Fibroblast of skin of left biceps (primary cell): ENCODE results near the gene SLC24A3.
A peak's percentile ranks its signal among the peaks of the same experiment; 100 is the strongest.

Experiments
- DNase-seq, 2 experiments: peaks; one replicate each; pipeline ENCODE4 v3.0.0-alpha.2; 2013; ENCODE audit warnings: low read depth in 2 of 2

SLC24A3 gene

DNA sequence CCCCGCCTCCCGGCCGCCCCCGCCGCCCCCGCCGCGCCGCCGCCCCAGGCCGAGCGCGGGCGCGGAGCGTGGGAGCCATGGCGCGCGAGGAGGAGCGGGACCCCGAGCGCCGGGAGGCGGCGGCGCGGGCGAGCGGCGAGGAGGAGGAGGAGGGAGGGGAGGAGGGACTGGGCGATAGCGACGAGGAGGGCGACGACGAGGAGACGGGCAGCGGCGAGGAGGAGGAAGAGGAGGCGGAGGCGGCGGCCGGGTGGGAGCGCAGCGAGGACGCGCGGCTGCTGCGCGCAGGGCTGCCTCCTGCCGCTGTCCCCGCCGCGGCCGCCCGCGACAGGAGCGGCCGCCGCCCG, at the start of gene SLC24A3:
Gene SLC24A3, plus strand, starts transcription at position 174 of the 347 bp plus-strand sequence.
- DNase-seq = no peak

DNA sequence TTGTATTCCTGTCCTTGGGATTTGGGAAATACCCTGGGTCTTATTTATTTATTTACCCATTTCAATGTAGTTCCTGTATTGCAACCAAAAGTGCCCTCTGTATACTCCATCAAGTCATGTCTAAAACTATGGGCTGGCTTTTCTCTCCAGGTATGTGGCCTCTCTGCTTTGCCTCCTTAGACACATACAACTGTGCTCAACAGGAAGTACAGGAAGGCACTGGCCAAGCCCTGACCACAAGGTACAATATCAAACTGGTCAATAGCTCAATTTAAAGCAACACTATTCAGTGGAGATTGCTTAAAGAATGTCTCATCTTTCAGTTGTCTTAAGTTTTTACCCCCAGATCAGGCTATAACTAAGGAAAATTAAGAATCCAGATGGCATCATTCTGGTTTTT, 42.3 kb upstream of the SLC24A3 start:
- no peak for DNase-seq

- no peak for DNase-seq
Measured at GRCh38 chr20:19172637-19173036, 39.8 kb upstream of the SLC24A3 start.

DNA sequence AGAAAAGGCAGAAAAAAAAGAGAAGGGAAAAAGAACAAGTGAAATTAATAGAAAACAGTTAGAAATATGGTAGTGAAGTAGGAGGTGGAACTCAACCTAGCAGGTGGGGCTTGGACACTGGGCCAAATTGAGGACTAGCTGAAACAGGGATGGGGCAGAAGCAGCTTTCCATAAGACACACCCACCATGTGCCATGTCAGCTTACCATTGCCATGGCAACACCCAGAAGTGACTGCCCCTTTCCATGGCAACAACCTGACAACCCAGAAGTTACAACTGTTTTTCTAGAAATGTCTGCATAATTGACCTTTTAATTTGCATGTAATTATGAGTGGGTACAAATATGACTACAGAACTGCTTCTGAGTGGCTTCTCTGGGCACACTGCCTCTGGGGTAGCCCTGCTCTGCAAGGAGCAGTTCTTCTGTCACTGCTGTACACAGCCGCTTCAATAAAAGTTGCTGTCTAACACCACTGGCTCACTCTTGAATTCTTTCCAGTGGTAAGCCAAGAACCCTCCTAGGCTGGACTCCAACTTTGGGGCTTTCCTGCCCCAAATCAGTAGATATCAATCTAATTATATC, 35.9 kb upstream of the SLC24A3 start:
- DNase-seq = no peak

DNA sequence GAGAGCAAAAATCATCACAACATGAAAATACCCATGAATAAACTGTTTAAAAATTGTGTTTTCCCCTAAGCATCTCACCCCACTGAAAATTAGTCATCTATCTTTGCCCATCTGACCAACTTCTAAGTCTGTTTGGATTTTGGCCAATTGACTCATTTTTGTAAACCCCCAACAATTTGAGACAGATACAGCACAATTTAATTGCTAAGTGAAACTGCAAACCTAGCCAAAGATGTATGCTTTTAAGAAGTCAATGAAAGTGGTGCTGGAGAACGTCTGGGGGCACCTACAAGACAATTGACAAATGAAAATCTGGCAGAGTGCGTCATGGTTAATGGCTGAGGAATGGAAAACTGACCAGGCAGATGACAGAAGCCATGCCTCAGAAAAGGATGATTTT, 30.9 kb upstream of the SLC24A3 start:
- DNase-seq = no peak

DNA sequence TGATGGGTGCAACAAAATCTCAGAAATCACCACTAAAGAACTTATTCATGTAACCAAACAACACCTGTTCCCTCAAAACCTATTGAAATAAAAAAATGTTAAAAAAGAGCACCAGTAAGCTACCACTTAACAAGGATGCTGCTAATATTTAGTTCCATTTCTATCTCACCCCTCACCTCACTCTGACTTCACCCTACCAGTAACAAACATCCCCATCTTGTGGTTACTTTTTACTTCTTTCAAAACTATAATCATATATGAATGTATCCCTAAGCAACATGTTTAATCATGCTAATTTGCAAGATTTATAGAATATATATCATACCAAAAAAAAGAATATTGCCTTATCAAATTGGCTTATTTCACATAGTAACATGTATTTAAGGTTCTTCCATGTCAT, 27.4 kb upstream of the SLC24A3 start:
- DNase-seq = no peak

GRCh38 chr20:19193349-19193748, 19.1 kb upstream of the SLC24A3 start:
- DNase-seq = no peak

DNA sequence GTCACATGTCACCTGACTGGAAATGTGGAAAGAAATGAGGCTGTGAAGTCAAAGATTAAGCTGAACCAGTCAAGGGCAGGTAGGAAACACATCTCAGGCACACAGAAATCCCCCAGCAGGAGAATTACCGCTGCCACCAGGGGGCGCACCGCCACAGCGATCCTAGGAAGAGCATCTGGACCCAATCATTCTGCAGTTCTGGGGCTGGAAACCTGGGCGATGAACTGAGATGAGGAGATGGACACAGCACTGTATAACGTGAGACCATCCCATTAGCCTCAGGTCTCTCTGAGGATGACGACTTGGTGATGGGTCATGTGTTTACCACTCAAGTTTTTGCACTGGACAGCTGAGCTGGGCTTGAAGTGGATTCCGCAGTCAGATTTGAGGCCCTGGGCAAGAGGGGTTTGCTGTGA, 6.5 kb upstream of the SLC24A3 start:
- peak in 1 of 2 experiments; percentile 6 for DNase-seq

GRCh38 chr20:19207541-19207940, 4.9 kb upstream of the SLC24A3 start:
- DNase-seq = no peak

DNA sequence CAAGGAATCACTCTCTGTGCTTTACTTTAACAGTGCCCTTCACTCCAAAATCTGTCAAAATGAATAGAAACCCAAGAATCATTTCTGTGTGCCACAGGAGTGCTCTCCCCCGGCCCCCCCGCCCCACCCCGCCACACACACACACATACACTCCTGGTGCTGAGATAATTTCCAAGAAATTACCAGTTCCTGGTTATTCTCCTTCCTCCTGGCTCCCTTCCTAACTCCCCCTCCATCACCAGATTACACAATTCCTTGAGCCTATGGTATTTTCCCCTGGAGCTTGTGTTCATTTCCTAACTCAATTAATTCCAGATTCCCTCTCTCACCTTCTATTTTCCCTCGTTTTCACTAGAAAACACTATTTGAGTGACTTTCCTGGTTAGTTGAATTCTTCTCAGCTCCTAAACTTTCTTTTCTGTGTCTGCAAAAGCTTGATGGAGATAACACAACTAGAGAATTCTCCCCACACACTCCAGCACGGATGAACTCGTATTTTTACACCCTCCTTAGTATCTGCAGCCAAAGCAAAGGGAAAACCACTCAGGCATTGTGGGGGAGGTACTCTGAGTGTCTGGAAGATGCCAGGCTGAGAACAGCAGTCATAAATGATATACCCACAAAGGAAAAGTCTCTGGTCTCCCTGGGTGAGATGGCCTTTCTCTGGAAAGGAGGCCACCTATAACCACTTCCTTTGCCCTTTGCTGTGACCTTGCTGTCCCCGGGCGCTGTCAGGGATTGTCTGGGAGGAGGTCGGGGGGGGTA, 1.9 kb upstream of the SLC24A3 start:
- DNase-seq = peak; percentile 29 to 32

DNA sequence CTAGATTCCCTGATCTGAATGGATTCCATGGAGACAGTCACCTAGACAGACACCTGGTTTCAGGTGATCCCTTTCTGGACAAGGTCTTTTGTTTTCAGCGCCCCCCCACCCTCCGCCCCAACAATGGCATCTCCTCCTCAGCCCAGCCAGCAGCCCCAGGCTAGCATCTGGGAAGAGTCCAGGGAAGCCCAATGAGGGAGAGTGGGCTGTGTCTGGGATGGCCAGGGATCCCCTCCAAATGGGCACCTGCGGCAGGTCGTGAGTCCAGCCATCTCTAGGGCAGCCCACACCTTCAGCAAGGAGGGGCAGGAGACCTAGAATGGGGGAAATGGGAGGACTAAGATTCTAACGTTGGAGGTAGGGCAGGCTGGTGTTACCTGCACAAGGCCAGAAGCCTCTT, 1.2 kb upstream of the SLC24A3 start:
- DNase-seq = no peak

DNA sequence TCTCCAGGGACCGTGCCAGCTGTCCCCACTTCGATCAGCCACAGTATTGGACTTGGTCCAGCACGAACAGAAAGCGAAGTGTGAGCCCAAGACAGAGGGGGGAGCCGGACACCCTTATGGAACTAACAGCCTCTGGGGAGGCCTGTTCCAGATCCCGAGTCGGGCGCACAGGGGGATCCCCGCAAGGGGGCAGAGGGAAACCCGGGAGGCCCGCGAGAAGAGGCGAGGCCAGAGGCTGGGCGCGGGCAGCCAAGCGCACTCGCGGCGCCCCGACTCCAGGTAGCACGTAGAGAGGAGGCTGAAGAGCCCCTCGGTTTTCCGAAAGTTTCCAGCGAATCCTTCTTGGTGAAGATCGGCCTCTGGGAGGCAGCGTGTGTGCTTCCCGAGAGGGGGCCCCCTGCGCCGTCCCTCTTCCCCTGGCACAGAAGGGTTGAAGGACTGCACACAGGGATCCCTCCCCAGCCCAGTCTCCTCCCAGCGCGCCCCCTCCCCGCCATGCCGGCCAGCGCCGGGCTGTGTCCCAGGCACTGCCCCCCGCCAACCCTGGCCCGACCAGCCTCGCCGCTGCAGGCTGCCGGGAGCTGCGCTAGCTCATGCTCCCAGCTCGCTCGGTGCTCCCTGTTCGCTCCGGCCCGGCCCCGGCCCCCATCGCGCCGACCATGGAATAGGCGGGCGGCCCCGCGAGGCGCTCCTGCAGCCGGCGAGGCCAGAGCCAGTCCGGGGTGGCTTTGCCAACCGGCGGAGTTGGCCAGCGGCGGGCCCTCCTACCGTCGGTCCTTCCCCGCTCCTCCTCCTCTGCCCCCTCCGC, 577 bp upstream of the SLC24A3 start:
- no peak for DNase-seq

GRCh38 chr20:19212821-19213502, 520 bp downstream of the SLC24A3 start:
- DNase-seq = no peak

- no peak for DNase-seq
Measured at GRCh38 chr20:19213946-19214490, 1.6 kb downstream of the SLC24A3 start.

DNA sequence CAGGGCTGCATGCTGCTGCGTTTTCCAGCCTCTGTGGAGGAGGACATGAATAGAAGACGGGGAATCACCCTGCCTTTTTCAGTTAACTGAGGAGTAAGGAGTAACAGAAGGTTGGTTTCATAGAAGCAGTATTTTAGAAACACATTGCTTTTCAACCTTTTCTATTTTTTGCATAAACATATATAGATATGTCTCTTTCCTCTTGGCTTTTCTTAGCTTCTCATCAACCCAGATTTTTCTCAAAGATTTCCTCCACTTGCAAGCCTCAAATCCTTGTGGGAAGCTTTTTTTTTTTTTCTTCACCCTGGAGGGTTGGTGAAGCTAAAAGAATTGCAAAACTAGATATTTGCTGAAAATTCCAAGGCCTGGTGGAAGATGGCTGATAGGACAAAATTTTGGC, 6.0 kb downstream of the SLC24A3 start:
- DNase-seq = no peak

- DNase-seq = no peak
Measured at GRCh38 chr20:19222520-19223040, 10.1 kb downstream of the SLC24A3 start.

DNA sequence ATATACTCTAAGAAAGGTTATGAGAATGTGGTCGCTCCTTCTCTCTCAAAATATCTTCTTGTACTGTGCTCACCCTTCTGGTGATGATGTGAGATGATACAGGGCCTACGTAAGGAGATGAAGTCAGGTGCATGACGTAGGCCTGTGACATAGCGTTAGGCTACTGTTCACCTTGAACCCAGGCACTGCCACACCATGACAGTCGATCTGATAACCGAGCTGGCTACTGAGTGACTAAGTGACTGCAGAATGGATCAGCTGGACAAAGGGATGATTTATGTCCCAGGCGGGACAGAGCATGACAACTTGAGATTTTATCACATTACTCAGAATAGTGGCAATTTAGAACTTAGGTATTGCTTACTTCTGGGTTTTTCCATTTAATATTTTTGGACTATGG, 11.2 kb downstream of the SLC24A3 start:
- DNase-seq = no peak

- no peak for DNase-seq
Measured at GRCh38 chr20:19231359-19232035, 19.1 kb downstream of the SLC24A3 start.

- DNase-seq = no peak
Measured at GRCh38 chr20:19232997-19233794, 20.8 kb downstream of the SLC24A3 start.

GRCh38 chr20:19236371-19237055, 24.1 kb downstream of the SLC24A3 start:
- DNase-seq = no peak
